HG03354 (cell line): ENCODE data around the gene SEMA4D.

ENCODE experiments used
- ATAC-seq: cut with Tn5 transposase; IDR thresholded peaks from one replicate; pipeline ENCODE4 v1.9.1; 2021; ENCODE audit warnings: mild to moderate bottlenecking; ENCODE audit not compliant: unreplicated experiment, poor library complexity, severe bottlenecking

The SEMA4D gene

GRCh38 chr9:89366711-89367110, 131.2 kb downstream of the SEMA4D start:
- ATAC-seq = no peak

- no peak for ATAC-seq
Observed at GRCh38 chr9:89365532-89365912, 132.4 kb downstream of the SEMA4D start.

- ATAC-seq = no peak
Observed at GRCh38 chr9:89364666-89365531, 133.0 kb downstream of the SEMA4D start.

GRCh38 chr9:89363921-89364665, 133.8 kb downstream of the SEMA4D start:
- no peak for ATAC-seq

- ATAC-seq = no peak
Observed at GRCh38 chr9:89363311-89363670, 134.6 kb downstream of the SEMA4D start.

- ATAC-seq = no peak
Observed at GRCh38 chr9:89362647-89363310, 135.1 kb downstream of the SEMA4D start.

- no peak for ATAC-seq
Observed at GRCh38 chr9:89361816-89362646, 135.9 kb downstream of the SEMA4D start.

- no peak for ATAC-seq
Observed at GRCh38 chr9:89361031-89361430, 136.9 kb downstream of the SEMA4D start.

- ATAC-seq = no peak
Observed at GRCh38 chr9:89360465-89360864, 137.4 kb downstream of the SEMA4D start.

GRCh38 chr9:89359751-89360261, 138.1 kb downstream of the SEMA4D start:
- ATAC-seq = no peak

- no peak for ATAC-seq
Observed at GRCh38 chr9:89358985-89359384, 138.9 kb downstream of the SEMA4D start.

GRCh38 chr9:89358376-89358916, 139.5 kb downstream of the SEMA4D start:
- ATAC-seq = no peak

GRCh38 chr9:89357331-89358197, 140.3 kb downstream of the SEMA4D start:
- no peak for ATAC-seq

GRCh38 chr9:89356782-89357181, 141.1 kb downstream of the SEMA4D start:
- no peak for ATAC-seq

GRCh38 chr9:89354471-89354870, 143.4 kb downstream of the SEMA4D start:
- ATAC-seq = no peak

- no peak for ATAC-seq
Observed at GRCh38 chr9:89353989-89354388, 143.9 kb downstream of the SEMA4D start.

GRCh38 chr9:89352874-89353649, 144.9 kb downstream of the SEMA4D start:
- no peak for ATAC-seq

- no peak for ATAC-seq
Observed at GRCh38 chr9:89352451-89352850, 145.5 kb downstream of the SEMA4D start.
